K562 (cell line): ENCODE measurements around the gene RUNDC3A. TPM values are rescaled to one million over a fixed set of nuclear protein-coding genes. Genes with fewer than 3 reads are reported as not detected.

ENCODE experiments used
- BMI1 ChIP-seq: fragments of 150-350 bp; IDR thresholded peaks from 2 replicates; pipeline ENCODE4 v1.6.1; 2014; ENCODE audit warnings: low read length
- CBFA2T2 ChIP-seq: fragments of 450-650 bp; conservative IDR thresholded peaks from 2 replicates; pipeline ENCODE4 v1.6.1; 2017; ENCODE audit warnings: mild to moderate bottlenecking
- CHCHD3 ChIP-seq: fragments of 250-450 bp; sonication (Bioruptor Pico); IDR thresholded peaks from 2 replicates; pipeline ENCODE4 v2.1.2; 2022; ENCODE audit warnings: mild to moderate bottlenecking
- DMBX1 ChIP-seq: fragments of 250-450 bp; sonication (Bioruptor Pico); IDR thresholded peaks from 2 replicates; pipeline ENCODE4 v1.8.0; 2022; ENCODE audit warnings: inconsistent platforms, mild to moderate bottlenecking, moderate library complexity, borderline replicate concordance
- E2F3 ChIP-seq: fragments of 250-450 bp; sonication (Bioruptor Pico); IDR thresholded peaks from 2 replicates; pipeline ENCODE4 v1.4.0; 2020; ENCODE audit warnings: mild to moderate bottlenecking
- ELF1 ChIP-seq: fragments of 200-800 bp; sonication (Bioruptor generic); IDR thresholded peaks from 2 replicates; pipeline ENCODE4 v1.6.1; 2016; ENCODE audit warnings: missing genetic modification characterization, missing compliant biosample characterization
- EP300 ChIP-seq: IDR thresholded peaks from 2 replicates; pipeline ENCODE4 v1.6.1; 2012; ENCODE audit warnings: low read length, improper control_type of control experiment
- FOXA3 ChIP-seq, 2 experiments: fragments of 450-650 bp in 1 of 2; sonication (generic) in 1 of 2; formaldehyde crosslinking; IDR thresholded peaks in 1 of 2; conservative IDR thresholded peaks in 1 of 2; 2 replicates each; pipeline versions ENCODE4 v1.4.0 to v1.8.0; 2020 to 2022; ENCODE audit warnings: mild to moderate bottlenecking in 2 of 2, missing genetic modification reagents in 1 of 2
- FOXK1 ChIP-seq: sonication (generic); formaldehyde crosslinking; IDR thresholded peaks from 2 replicates; pipeline ENCODE4 v1.8.0; 2022; ENCODE audit warnings: missing genetic modification reagents, mild to moderate bottlenecking, borderline replicate concordance
- FOXM1 ChIP-seq, 2 experiments: fragments of 450-650 bp in 1 of 2; sonication (generic) in 1 of 2; formaldehyde crosslinking in 1 of 2; IDR thresholded peaks; 2 replicates each; pipeline versions ENCODE4 v1.6.1 to v1.9.0; 2017 to 2022; ENCODE audit warnings: low read depth in 2 of 2, mild to moderate bottlenecking in 2 of 2, missing genetic modification reagents in 1 of 2, moderate library complexity in 1 of 2
- GABPB1 ChIP-seq: sonication (generic); formaldehyde crosslinking; IDR thresholded peaks from 2 replicates; pipeline ENCODE4 v1.8.0; 2022; ENCODE audit warnings: mild to moderate bottlenecking, missing genetic modification reagents
- GATA2 ChIP-seq: sonication (generic); formaldehyde crosslinking; IDR thresholded peaks from 2 replicates; pipeline ENCODE4 v1.4.0; 2020; ENCODE audit warnings: mild to moderate bottlenecking, missing genetic modification reagents
- KAT2B ChIP-seq: IDR thresholded peaks from one replicate; pipeline ENCODE4 v1.6.1; 2012; ENCODE audit warnings: low read depth, mild to moderate bottlenecking, control low read depth, inconsistent platforms, low read length, moderate library complexity
- MAFF ChIP-seq: IDR thresholded peaks from 2 replicates; pipeline ENCODE4 v1.6.1; 2012; ENCODE audit warnings: low read length, improper control_type of control experiment
- MTA3 ChIP-seq: fragments of 450-650 bp; formaldehyde crosslinking; IDR thresholded peaks from 2 replicates; pipeline ENCODE4 v1.6.1; 2017; ENCODE audit warnings: mild to moderate bottlenecking, borderline replicate concordance
- MXI1 ChIP-seq: IDR thresholded peaks from 2 replicates; pipeline ENCODE4 v1.6.1; 2011; ENCODE audit warnings: low read depth, mild to moderate bottlenecking, improper control_type of control experiment, low read length
- NFIC ChIP-seq: fragments of 450-650 bp; IDR thresholded peaks from 2 replicates; pipeline ENCODE4 v1.6.1; 2017; ENCODE audit warnings: mild to moderate bottlenecking, inconsistent platforms
- NFYB ChIP-seq: IDR thresholded peaks from 2 replicates; pipeline ENCODE4 v1.6.1; 2011; ENCODE audit warnings: mild to moderate bottlenecking, moderate library complexity; ENCODE audit not compliant: insufficient read length; ENCODE audit errors: extremely low read depth
- PHF21A ChIP-seq: fragments of 450-650 bp; IDR thresholded peaks from 2 replicates; pipeline ENCODE4 v1.6.1; 2017; ENCODE audit warnings: low read depth, borderline replicate concordance
- PHTF2 ChIP-seq: fragments of 250-450 bp; sonication (Bioruptor Pico); IDR thresholded peaks from 2 replicates; pipeline ENCODE4 v1.5.0; 2021; ENCODE audit warnings: mild to moderate bottlenecking
- SOX6 ChIP-seq: fragments of 450-650 bp; IDR thresholded peaks from 2 replicates; pipeline ENCODE4 v1.6.1; 2014; ENCODE audit warnings: mild to moderate bottlenecking
- STAT5B ChIP-seq: fragments of 250-450 bp; sonication (Bioruptor Pico); IDR thresholded peaks from 2 replicates; pipeline ENCODE4 v1.8.0; 2021; ENCODE audit warnings: mild to moderate bottlenecking, inconsistent platforms
- TAL1 ChIP-seq: fragments of 450-650 bp; IDR thresholded peaks from 2 replicates; pipeline ENCODE4 v1.6.1; 2016; ENCODE audit warnings: mild to moderate bottlenecking
- TFAM ChIP-seq: fragments of 250-450 bp; sonication (Bioruptor Pico); conservative IDR thresholded peaks from 2 replicates; pipeline ENCODE4 v1.5.0; 2021; ENCODE audit warnings: mild to moderate bottlenecking, moderate library complexity
- ZEB2 ChIP-seq: fragments of 450-650 bp; IDR thresholded peaks from 2 replicates; pipeline ENCODE4 v1.6.1; 2016
- ZNF384 ChIP-seq: IDR thresholded peaks from 2 replicates; pipeline ENCODE4 v1.6.1; 2012; ENCODE audit warnings: low read depth, low read length, improper control_type of control experiment
- ZNF41 ChIP-seq: fragments of 250-450 bp; sonication (Bioruptor Pico); conservative IDR thresholded peaks from 2 replicates; pipeline ENCODE4 v1.4.0; 2020; ENCODE audit warnings: mild to moderate bottlenecking
- polyA plus RNA-seq, 8 experiments: library from polyadenylated mRNA; depleted of rRNA in 4 of 8; stranded (reverse) in 5 of 8; unstranded in 3 of 8; fragments of >200 nt; fragmentation: Nextera tagmentation in 2 of 8; fragmentation: Illumina TruSeq in 1 of 8; extraction: Ambion mirVana in 2 of 8; extraction: Trizol in 1 of 8; gene quantifications; 2 replicates each; pipeline versions ENCODE4 v1.2.1 to v1.2.3, GENCODE V29; 2011 to 2014; ENCODE audit warnings: inconsistent platforms in 1 of 8, missing spikeins in 1 of 8
- total RNA-seq, 7 experiments: library from RNA; depleted of rRNA in 6 of 7; stranded (reverse); fragments of >200 nt in 6 of 7; fragmentation: Illumina TruSeq in 2 of 7; extraction: Trizol in 2 of 7; gene quantifications; 2 replicates each; pipeline versions ENCODE4 v1.2.1 to v1.2.3, GENCODE V29; 2011 to 2021; ENCODE audit warnings: low replicate concordance in 1 of 7
- TF ChIP-seq, protein P1 (sequence below): fragments of 450-650 bp; IDR thresholded peaks from 2 replicates; pipeline ENCODE4 v1.6.1; 2017; ENCODE audit warnings: antibody characterized with exemption, mild to moderate bottlenecking

RUNDC3A gene
- total and polyA plus RNA-seq, 9 of the 15 experiments (the other 6 are each of a cell fraction or from before 2014, with no cell fraction given): not detected

DNA sequence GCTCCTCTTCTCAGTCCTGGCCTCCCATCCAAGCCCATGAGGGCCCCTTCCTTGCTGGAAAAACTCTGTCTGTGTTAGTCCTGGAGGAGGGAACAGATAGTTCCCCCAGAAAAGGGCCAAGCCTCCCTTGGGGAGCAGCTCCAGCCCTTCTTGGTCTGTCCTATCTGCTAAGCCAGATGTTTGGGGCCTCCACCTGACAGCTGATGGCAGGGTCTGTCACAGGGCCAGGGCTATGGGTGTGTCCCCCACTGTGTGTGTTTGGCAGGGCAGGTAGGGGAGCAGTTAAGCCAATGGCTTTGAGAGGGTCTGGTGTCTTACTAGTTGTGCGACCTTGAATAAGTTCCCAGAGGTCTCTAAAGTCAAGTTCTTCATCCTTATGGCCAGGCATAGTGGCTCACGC lies 26.8 kb upstream of the RUNDC3A start (continued):
- TF ChIP-seq, protein P1, sequence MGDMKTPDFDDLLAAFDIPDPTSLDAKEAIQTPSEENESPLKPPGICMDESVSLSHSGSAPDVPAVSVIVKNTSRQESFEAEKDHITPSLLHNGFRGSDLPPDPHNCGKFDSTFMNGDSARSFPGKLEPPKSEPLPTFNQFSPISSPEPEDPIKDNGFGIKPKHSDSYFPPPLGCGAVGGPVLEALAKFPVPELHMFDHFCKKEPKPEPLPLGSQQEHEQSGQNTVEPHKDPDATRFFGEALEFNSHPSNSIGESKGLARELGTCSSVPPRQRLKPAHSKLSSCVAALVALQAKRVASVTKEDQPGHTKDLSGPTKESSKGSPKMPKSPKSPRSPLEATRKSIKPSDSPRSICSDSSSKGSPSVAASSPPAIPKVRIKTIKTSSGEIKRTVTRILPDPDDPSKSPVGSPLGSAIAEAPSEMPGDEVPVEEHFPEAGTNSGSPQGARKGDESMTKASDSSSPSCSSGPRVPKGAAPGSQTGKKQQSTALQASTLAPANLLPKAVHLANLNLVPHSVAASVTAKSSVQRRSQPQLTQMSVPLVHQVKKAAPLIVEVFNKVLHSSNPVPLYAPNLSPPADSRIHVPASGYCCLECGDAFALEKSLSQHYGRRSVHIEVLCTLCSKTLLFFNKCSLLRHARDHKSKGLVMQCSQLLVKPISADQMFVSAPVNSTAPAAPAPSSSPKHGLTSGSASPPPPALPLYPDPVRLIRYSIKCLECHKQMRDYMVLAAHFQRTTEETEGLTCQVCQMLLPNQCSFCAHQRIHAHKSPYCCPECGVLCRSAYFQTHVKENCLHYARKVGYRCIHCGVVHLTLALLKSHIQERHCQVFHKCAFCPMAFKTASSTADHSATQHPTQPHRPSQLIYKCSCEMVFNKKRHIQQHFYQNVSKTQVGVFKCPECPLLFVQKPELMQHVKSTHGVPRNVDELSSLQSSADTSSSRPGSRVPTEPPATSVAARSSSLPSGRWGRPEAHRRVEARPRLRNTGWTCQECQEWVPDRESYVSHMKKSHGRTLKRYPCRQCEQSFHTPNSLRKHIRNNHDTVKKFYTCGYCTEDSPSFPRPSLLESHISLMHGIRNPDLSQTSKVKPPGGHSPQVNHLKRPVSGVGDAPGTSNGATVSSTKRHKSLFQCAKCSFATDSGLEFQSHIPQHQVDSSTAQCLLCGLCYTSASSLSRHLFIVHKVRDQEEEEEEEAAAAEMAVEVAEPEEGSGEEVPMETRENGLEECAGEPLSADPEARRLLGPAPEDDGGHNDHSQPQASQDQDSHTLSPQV: peak; percentile 27; the same call in 1 of the 2 replicates
- no peak for TF ChIP-seq ZNF41
- peak; percentile 42; the same call in 1 of the 2 replicates for TF ChIP-seq EP300
- no peak for TF ChIP-seq FOXK1 (CRISPR knock-in tag)
- TF ChIP-seq ZEB2: no peak
- TF ChIP-seq MTA3: 0 out of 2 replicates have a peak, but pooled peaks have one; percentile 29
- no peak for TF ChIP-seq NFYB
- peak; percentile 48 for TF ChIP-seq NFIC
- no peak for TF ChIP-seq FOXM1 (IDR thresholded peaks at IDR 0.05; ENCODE audit: low read depth)
- TF ChIP-seq FOXM1 (CRISPR knock-in tag; IDR thresholded peaks at IDR 0.05; ENCODE audit: low read depth): no peak
- TF ChIP-seq E2F3: no peak
- TF ChIP-seq SOX6: no peak
- TF ChIP-seq FOXA3 (CRISPR knock-in tag; conservative IDR thresholded peaks at IDR 0.05 in 1 of 2, IDR thresholded peaks at IDR 0.05 in 1 of 2): no peak
- TF ChIP-seq STAT5B (CRISPR knock-in tag): no peak
- TF ChIP-seq CBFA2T2: peak; percentile 79
- no peak for TF ChIP-seq MAFF
- TF ChIP-seq ZNF384: no peak
- no peak for TF ChIP-seq BMI1
- no peak for TF ChIP-seq KAT2B
- TF ChIP-seq GABPB1 (CRISPR knock-in tag): no peak
- peak; percentile 46; the same call in 1 of the 2 replicates for TF ChIP-seq GATA2 (CRISPR knock-in tag)
- no peak for TF ChIP-seq ELF1
- no peak for TF ChIP-seq CHCHD3 (CRISPR knock-in tag)
- no peak for TF ChIP-seq TFAM
- no peak for TF ChIP-seq PHF21A
- 0 out of 2 replicates have a peak, but pooled peaks have one; percentile 29 for TF ChIP-seq DMBX1 (CRISPR knock-in tag)
- no peak for TF ChIP-seq PHTF2 (CRISPR knock-in tag)
- TF ChIP-seq MXI1: no peak
- peak; percentile 75 for TF ChIP-seq TAL1
